Stimulated activated CD8-positive, alpha-beta memory T cell treated with anti-CD3 and anti-CD28 coated beads, Interleukin-12 subunit alpha, Interleukin-12 subunit beta, amount 100 ng/mL, for 24 hours (primary cell): Measurements from ENCODE around the gene DPYD.

ENCODE experiments used
- DNase-seq: peaks from one replicate; pipeline ENCODE4 v3.0.0-alpha.2; 2020; ENCODE audit errors: extremely low read depth

Gene DPYD

GRCh38 chr1:97906567-97907241, 14.1 kb downstream of the DPYD start:
- DNase-seq = no peak

- DNase-seq = no peak
Observed at GRCh38 chr1:97905141-97905940, 15.5 kb downstream of the DPYD start.

- no peak for DNase-seq
Observed at GRCh38 chr1:97904534-97904933, 16.3 kb downstream of the DPYD start.

- DNase-seq = no peak
Observed at GRCh38 chr1:97903626-97904025, 17.2 kb downstream of the DPYD start.

- no peak for DNase-seq
Observed at GRCh38 chr1:97902067-97902466, 18.8 kb downstream of the DPYD start.

- no peak for DNase-seq
Observed at GRCh38 chr1:97901017-97901658, 19.7 kb downstream of the DPYD start.

GRCh38 chr1:97898948-97899347, 21.9 kb downstream of the DPYD start:
- DNase-seq = no peak

- DNase-seq = no peak
Observed at GRCh38 chr1:97895278-97895677, 25.6 kb downstream of the DPYD start.

GRCh38 chr1:97893844-97894243, 27.0 kb downstream of the DPYD start:
- no peak for DNase-seq

GRCh38 chr1:97886199-97886598, 34.6 kb downstream of the DPYD start:
- DNase-seq = no peak

GRCh38 chr1:97883823-97884222, 37.0 kb downstream of the DPYD start:
- DNase-seq = no peak

GRCh38 chr1:97877307-97877706, 43.5 kb downstream of the DPYD start:
- DNase-seq = no peak

GRCh38 chr1:97875996-97876395, 44.8 kb downstream of the DPYD start:
- no peak for DNase-seq

- no peak for DNase-seq
Observed at GRCh38 chr1:97870589-97870988, 50.2 kb downstream of the DPYD start.

- no peak for DNase-seq
Observed at GRCh38 chr1:97869441-97869840, 51.4 kb downstream of the DPYD start.

- no peak for DNase-seq
Observed at GRCh38 chr1:97867127-97867526, 53.7 kb downstream of the DPYD start.

- no peak for DNase-seq
Observed at GRCh38 chr1:97864615-97865014, 56.2 kb downstream of the DPYD start.

GRCh38 chr1:97853221-97853620, 67.6 kb downstream of the DPYD start:
- no peak for DNase-seq

- DNase-seq = no peak
Observed at GRCh38 chr1:97849345-97850340, 71.2 kb downstream of the DPYD start.

- DNase-seq = no peak
Observed at GRCh38 chr1:97845805-97846204, 75.0 kb downstream of the DPYD start.

GRCh38 chr1:97844552-97845089, 76.2 kb downstream of the DPYD start:
- no peak for DNase-seq
